Dedifferentiated amniotic fluid mesenchymal stem cell (primary cell): Measurements from ENCODE around the gene TCERG1.

ENCODE experiments used
- DNase-seq: peaks from one replicate; pipeline ENCODE4 v3.0.0-alpha.2; 2016; ENCODE audit errors: extremely low spot score

The TCERG1 gene

DNA sequence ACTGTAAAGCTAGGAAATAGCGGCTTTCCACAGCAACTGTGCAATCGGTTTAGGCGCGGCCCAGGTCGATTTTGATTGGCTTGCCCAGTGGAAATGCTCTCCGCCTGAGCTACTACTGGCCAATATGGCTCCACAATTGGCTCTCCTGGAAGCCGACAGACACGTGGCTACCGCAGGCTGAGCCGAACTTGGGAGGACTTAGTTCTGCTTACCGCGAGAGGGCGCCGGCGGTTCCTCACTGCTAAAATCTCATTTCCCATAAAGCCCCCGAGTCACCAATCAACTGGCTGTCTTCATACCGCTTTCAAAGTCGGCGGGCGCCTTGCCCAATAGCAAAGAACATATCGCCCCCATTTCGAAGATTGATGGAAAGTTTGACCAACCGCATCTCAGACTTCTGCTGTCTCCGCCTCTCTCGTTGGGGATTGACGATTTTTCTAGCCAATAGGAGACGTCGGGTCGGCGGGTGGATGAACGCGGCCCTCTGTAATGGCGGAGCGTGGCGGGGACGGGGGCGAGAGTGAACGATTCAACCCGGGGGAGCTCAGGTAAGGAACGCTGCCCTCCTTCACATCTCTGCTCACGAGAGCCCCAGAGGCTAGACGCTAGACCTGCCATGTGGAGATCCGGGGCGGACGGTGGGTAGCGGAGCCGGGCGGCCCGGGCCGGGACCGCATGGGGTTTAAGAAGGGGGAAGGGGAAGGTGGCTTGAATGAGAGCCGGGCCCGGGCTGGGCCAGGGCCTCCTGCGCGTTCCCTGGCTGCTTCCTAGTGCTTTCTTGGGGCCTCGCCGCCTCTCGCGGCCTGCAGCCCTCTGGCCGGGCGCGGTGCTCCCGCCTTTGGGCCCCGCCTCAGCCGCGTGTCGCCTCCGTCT is at the start of gene TCERG1:
Gene TCERG1 (plus strand): TSS at position 473 of the 873 bp plus-strand sequence. CDS start 17 bp downstream, at position 490.
- peak; percentile 100 for DNase-seq

DNA sequence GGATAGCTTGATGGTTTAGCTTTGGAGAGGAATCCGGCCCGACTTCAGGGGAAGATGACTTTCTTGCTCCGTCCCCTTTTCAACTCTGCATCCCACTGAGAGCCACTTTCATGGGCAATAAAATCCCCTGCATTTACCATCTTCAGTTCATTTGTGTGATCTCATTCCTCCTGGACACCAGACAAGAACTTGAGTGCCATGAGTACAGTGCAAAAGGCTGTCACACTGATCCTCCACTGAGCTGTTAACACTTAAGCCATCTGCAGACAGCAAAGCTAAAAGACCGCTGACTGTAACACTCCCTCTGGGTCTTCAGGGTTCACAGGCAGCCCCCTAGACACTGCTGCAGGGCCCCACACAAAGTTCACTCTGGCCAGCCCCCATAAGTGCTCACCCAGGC is 48.3 kb upstream of the TCERG1 start:
- DNase-seq, result no peak

DNA sequence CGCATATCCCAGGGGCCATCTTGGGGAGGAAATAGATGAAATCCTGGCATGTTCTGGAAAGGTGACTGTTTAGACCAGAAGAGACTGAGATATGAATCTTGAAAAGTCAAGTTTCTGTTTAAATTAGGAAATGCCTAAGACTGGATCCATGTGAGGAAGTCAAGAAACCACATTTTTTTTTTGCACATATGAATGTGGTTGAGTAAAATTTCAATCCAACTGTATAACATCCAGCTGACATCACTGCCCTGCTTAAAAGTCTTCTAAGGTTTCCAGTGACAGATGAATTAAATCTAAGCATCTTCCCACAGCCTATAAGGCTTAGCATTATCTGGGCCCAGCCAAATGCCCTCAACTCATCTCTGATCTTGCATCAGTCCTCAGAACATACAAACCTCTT is 47.7 kb upstream of the TCERG1 start:
- no peak for DNase-seq

DNA sequence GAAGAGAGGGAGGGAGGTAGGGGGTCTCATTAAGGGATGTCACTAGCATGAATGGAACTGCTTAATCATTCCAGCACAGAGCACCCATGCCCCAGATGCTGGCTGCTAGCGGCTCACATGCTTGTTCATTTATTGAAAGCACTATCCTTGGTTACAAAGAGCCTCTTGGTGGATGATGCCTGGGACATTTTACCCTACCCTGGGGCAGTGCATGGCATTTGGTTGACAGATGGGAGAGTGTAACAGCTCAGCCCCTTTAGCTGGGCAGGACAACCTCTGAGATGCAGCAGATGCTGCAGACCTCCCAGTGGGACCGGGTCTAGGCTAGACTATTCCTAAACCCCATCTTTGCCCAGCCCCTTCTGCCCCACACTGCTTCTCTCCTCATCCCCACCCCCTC is 46.9 kb upstream of the TCERG1 start:
- no peak for DNase-seq

DNA sequence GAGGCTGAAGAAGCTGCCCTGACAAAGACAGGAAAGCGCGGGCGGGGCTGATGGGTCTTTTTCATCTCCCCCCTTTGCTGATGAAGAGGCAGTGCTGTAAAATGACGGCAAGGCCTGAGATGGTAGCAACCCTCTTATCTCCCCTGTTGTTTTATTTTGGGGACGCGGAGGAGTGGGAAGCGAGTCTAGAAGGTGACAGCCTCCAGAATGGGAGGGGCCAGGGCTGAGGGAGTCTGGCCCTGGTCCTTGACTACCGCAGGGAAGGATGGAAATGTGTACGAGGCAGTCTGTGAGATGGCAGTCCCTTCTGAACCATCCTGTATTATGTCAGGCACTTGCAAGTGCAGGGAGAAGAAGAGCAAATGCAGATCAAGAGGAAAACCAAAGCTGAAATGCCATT is 46.1 kb upstream of the TCERG1 start:
- no peak for DNase-seq

DNA sequence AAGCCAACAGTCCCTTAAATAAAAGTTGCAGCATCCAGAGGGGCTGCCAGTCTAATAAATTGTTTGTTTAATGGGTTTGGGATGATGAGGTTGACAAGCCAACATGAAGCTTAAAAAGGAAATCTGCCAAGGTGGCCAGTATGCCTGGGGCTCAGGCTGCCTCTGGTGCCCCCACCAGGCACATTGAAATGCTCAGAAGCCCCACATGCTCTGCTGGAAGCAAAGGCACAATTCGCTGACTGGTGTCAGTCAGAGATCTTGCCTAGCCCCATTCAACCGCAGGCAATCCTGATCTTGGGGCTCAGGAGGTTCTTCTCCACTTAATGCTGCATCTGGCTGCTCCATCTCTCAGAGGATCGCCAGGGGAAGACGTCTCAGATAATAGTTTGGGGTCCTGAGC is 44.2 kb upstream of the TCERG1 start:
- no peak for DNase-seq

DNA sequence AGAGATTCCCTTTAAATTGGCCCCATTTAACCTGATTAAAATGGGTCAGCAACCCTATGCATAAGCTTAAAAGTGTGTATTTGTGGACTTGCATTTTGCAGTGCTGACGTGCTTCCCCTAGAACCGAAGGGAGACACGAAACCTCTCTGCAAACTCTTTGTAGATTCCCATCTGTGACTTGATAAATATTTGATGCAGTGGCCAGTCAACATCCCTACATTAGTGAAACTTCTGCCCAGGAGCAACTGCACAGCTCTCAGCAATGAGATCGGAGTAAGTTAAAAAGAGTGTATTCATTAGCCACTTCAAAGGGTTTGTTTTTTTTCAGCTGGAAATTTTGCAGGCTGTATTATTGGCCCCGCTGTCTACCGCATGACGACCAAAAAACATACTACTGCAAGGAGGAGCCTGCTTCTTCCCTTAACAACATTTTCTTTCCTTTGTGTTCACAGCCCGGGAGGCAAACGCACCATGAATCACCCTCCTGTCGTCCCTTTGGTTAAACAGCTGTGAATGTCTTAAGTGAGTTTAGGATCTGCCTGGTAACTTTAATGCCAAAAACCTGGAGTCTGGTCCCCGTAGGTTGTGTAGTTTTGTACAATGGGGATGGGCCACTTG is 38.0 kb upstream of the TCERG1 start:
- peak; percentile 42 for DNase-seq

DNA sequence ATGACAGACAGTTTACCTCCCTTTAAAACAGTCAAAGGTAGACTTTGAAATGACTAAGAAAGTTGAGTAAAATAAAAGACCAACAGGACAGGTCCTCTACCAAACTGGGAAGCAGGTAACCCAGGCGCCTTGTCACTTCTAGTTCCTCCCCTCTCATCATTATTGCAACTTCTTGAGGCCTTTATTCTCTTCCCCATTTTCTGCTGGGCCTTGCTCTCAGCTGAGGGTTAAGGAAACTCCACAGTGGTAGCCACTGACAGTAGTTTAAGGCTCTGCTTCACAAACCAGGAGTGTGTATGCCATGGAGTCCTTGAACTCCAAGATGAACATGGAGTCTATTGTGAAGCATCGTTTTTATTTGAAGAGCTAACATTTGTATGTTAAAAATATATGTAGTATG is 36.9 kb upstream of the TCERG1 start:
- DNase-seq, result no peak

DNA sequence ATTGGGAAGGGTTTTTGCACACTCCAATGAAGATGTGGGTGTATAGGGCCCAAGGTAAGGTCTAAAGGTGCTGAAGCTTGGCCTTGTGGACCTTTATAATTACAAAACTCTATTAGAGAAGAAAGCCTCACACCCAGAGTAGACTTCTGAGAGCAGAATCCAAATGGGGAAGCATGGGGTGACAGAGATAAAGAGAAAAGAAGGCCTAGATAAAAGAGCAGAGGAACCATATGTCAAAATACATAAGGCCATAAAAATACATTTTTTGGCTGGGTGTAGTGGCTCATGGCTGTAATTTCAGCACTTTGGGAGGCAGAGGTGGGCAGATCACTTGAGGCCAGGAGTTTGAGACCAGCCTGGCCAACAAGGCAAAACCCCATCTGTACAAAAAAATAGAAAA is 27.4 kb upstream of the TCERG1 start:
- DNase-seq, result no peak

DNA sequence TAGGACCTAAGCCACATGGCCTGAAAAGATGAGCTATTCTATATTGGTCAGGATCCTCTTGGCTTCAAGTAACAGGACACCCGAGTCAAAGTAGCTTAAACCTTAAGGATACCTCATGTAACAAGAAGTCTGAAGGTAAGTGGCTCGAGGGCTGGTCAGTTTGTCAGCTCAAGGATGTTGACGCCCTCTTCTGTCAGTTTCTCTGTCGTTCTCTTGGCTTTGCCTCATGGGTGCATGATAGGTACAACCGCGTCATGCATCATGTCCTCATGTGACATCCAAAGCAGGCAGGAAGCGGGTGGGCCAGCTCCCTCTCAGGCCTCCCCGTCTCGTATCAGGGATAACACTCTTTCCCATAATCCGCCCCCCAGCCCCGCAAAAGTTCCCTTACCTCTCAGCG is 22.1 kb upstream of the TCERG1 start:
- DNase-seq, result no peak

DNA sequence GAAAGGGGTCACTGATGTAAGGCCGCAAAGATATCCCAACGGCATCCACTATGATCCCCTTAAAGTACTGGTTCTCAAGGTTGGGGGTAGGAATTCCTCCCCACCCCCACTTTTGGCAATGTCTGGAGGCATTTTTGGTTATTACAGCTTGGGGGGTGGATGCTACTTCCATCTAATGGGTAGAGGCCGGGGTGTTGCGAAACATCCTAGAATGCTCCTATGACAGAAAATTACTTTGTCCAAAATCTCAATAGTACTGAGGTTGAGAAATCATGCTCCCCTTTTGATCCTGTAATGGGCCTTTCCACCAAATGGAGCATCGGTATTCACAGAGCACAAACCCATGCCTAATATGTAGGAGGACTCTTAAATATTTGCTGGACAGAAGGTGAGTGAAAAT is 20.8 kb upstream of the TCERG1 start:
- DNase-seq, result no peak

DNA sequence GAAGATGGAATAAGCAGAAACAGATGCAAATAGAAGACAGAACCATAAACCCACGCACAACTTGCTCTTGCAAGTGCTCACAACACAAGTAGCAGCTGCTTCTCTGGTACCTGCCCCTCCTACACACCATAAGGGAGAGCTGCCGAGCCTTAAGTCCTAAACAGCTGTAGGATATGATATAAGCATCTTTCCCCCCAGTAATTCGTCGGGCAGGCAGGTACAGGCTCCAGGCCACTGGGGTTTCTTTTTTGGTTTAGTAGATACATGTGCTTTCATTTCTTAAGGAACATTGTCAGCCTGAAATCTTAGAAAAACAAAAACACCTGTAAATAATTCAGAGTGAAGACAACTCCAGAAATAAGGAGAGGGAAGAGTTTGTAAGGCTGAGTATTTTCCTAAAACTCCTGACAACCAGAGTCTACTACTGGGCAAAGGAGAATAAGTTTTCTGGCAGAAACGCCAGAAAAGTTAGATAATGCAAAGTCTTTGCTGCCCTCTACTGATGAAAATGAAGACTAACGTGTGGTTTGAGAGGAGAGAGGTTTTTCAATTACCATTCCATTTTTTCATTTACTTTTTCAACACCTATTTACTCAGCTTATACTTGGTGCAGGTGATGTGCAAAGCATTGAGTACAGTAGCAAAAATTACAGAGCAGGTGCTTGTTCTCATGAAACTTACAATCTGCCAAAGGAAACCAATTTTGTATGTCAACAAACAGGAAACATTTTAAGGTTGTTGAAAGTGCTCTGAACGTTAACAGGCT is 20.1 kb upstream of the TCERG1 start:
- DNase-seq, result peak; percentile 71

DNA sequence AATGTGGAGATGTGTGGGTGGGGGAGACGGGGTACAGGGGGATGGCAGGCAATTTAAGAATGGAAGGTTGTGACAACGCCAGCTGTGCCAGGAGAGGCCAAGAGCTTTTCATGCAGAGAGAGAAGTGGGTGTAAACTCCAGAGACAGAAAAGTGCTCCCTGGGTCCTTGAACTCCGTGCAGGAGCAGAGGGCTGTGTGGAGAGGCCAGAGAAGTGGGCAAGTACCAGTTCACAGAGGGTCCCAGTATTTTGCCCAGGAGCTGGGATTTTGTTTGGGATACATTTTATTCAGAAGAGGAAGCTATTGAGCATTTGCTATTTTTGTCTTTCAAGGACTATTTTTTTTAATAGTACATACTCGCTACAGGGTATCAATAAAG is 19.5 kb upstream of the TCERG1 start:
- no peak for DNase-seq

DNA sequence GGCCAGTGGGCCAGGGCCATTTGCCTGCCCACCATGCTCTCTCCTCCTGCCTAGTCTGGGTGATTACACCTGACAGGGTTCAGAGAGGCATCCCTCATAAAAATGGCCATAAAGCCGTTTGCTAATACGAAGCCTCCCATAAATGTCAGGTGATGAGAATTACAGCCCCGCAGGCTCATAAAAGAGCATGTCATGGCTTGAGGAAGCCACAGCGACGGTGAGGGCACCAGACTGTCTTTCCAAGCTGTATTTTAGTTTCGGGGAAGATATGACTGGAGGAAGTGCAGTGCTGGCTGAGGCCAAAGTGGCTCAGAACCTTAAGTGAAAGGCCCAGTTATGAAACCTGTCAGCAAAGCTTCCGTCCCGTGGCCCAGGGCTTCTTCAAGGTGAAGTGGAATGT is 18.5 kb upstream of the TCERG1 start:
- DNase-seq, result no peak

DNA sequence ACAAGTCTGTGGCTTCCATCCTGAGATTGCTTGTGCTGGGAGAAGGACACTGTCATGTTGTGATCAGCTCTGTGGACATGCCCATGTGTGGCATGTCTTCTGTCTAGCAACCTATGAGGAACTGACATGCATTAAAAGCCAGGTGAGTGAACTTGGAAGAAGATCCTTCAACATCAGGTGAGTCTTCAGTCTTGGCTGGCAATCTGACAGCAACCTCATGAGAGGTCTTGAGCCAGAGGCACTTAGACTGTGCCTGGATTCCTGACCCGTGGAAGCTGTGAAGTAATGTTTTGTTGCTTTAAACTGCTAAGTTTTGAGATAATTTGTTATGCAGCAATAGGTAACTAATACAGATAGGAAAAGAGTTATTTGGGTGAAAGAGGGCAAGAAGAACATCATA is 6.8 kb upstream of the TCERG1 start:
- no peak for DNase-seq

DNA sequence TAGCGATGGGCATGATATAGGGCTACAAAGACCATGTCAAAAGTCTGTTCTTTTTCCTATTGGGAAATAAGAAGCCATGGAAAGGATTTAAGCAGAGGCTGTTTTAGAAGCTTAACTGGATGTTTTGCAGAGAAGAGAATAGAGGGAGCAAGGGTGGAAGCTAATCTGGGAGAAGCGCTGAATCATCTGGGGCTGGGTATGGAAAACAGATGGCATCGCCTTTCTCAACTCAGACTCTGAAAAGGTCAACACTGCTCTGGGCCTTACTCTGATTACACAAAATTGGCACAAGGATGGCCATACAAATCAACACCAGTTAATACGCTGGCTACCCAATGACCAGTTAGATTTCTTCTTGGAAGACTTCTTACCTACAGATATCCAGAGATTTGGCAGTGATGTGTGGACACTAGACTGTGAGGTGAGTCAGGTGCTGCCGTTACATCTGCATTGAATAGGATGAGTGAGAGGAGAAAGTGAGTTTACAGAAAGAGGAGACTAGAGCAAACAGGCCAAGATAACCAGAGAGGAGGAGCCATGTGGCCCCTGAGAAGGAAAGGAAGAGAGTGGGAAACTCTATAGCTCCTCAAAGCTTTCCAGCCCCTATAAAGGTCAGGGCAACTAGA is 6.2 kb upstream of the TCERG1 start:
- no peak for DNase-seq

DNA sequence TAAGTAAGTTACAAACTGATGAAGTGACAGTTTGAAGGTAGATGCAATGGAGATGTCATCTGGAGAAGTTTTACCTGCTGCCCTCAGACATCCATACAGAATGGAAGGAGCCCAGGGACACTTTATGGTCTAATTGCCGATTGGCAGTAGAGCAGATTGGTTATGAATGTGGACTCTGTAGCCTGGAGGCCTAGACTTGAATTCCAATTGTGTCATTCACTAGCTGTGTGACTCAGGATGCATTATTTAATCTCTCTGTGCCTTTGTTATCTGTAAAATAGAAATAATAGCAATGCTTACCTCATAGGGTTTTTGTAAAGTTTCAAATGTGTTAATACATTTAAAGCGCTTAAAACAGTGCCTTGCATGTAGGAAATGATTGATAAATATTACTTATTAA is 5.2 kb upstream of the TCERG1 start:
- no peak for DNase-seq

DNA sequence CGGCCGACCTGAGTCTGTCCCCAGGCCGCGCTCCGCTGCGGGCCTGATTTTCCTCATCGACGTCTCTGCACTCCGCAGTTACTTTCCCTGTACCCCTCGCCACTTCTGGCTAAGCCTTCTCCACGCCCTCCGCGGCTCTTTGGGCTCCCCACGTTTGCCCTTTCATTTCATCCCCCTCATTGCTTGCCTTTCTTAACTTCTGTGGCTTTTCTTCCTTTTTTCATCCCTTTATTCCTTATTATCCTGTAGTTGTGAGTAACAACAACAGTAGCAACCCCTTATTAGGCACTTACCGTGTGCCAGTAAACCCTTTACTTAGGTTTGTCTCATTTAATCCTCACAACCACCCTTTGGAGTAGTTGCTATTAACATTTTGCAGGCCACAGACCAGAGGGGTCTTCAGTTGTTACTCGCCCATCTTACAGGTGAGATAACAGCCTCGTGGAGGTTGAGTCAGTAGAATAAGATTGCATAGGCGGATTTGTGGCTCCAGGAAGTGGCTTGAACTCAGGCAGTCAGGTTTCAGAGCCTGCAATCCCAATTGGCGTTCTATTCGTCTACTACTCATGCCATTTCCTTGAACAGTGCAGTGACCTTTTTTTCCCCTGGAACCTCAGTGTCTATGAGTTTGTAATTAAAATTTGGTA is 724 bp downstream of the TCERG1 start:
- DNase-seq, result no peak

DNA sequence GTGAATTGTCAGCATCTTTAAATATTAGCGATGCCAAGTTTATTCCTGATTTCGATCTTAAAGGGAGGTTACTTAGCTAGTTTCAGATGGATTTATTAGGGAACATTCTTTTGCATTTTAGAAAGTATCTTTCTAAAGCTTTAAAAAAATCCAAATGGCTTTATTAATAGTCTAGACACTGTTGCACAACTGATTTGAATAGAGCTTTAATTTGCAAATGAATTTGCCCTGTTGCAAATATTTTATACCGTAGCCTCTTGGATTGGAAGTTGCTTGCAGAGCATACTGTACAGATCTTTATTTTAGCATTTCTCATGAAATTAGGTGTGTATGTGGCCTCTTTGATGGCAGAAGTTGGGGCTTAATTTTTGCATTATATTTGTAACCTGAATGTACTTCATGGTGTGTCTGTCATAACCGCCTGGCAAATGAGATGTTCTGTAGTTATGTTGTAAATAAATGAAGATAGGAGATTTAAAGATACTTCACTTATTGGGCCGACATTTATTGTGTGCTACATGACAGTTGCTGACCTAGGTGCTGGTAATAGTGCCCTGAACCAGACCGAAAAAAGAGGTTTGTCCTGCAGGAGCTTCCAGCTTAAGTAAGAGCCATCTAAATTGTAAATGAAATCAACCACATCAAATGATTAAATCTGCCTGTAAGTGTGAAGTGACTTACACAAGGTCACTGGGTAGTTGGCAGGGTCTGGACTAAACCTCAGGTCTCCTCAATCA is 1.8 kb downstream of the TCERG1 start:
- DNase-seq, result no peak

DNA sequence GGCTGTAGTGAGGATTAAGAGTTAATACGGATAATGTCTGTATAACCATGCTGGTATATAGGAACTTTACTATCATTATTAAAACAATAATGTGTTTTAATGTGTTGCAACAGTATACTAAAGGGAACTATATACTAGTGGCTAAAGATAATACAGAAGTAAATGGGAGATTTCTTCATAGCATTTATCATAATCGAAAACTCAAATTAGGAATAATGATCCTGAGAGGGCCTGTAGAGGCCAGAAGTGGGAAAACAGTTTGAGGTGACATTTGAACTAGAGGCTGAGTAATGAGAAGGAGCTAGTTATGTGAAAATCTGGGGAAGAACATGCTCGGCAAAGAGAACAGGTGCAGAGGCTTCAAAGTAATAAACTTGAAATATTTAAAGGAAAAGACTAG is 2.9 kb downstream of the TCERG1 start:
- DNase-seq, result no peak

DNA sequence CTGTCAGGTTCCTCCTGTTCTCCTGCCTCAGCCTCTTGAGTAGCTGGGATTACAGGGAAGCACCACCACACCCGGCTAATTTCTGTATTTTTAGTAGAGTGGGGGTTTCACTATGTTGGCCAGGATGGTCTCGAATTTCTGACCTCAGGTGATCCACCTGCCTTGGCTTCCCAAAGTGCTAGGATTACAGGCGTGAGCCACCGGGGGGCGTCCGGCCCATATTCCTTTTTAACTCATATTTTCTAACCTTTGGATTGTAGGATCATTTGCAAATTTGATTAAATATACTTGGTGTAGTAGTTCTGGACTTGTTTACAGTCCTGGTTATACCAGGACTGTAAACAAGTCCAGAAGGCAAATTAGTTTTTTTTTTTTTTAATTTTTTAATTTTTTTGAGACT is 4.3 kb downstream of the TCERG1 start:
- no peak for DNase-seq
